Middle frontal gyrus (tissue), 1 donor: ENCODE measurements around the gene NUP62.
"Not testable (repeated sequence)": the region's sequence is repeated elsewhere in the genome, so short reads cannot be mapped to it uniquely, and the experiment has no call there.

Source experiments
- DNase-seq: peaks from one replicate; pipeline ENCODE4 v3.0.0-alpha.2; 2015; ENCODE audit warnings: low spot score; ENCODE audit errors: extremely low spot score

The NUP62 gene

DNA sequence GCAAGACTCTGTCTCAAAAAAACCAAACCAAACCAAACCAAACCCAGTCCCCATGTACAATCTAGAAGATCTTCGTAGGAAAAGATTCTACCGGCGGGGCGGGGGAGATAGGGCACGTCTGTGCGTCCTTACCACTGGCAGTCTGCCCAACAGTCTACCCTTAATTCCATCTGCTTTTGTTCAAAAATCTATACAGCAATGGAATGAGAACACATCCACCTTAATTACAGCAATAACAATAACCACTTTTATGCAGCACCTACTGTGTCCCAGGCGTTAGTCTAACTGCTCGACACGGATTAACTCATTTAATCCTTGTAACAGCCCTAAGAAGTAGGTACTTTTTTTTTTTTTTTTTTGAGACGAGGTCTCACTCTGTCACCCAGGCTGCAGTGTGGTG, 2.8 kb downstream of the NUP62 start:
- no peak for DNase-seq

DNA sequence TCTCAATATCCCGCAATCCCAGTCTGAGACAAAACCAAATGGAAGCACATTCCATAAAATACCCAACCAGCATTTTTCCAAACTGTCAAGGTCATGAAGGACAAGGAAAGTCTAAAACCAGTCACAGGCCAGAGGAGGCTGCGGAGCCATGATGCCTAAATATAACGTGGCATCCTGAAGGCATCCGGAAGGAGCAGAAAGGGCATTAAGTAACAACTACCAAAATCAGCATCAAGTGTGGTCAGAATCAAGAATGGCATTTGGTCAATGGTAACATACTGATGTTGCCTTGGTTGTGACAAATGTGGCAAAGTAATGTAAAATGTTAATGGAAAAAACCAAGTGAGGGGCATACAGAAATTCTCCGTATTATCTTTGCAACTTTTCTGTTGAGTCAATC, 3.8 kb downstream of the NUP62 start:
- no peak for DNase-seq

DNA sequence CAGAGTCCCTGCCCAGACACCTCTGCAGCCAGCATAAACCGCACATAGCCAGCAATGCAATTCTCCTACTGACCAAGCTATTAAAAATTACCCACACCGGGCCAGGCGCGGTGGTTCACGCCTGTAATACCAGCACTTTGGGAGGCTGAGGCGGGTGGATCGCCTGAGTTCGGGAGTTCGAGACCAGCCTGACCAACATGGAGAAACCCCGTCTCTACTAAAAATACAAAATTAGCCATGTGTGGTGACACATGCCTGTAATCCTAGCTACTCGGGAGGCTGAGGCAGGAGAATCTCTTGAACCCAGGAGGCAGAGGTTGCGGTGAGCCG, 4.5 kb downstream of the NUP62 start:
- DNase-seq: not testable (repeated sequence)

- no peak for DNase-seq
These were observed 5.1 kb downstream of the NUP62 start for GRCh38 chr19:49924004-49924880.

GRCh38 chr19:49923055-49924003, 6.0 kb downstream of the NUP62 start:
- no peak for DNase-seq

- no peak for DNase-seq
These were observed 7.2 kb downstream of the NUP62 start for GRCh38 chr19:49921871-49922795.

DNA sequence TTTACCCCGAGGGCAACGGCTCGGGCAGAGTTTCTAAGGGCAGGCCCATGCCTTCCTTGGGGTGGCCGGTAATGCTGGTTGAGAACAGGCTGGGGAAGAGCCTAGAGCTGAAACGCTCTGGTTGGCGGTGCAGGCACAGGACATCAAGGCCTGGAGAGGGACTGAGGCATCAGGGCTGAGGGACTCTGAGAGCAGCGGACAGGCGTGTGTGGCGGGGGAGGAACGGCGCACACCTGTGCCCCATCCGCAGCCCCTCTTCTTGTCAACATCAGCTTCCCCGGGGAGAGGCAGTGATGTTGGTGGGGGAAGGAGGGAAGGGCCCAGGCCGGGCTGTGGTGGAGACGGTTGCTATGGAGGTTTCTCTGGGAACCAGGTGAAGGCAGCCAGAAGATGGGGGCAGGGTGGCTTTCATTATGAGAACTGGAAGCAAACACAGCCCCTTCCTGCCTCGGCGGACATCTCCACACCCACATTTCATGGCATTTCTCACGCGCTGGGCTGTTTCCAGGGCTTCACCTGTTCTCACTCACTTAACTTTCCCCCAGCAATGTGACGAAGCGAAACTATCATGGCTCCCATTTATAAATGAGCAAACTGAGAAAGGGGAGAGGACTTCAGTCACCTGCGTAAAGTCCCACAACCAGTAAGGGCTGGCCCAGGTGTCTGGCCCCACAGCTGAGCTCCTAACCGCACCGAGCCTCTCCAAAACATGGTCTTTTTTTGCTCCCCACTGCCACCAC, 8.5 kb downstream of the NUP62 start:
- DNase-seq: no peak

DNA sequence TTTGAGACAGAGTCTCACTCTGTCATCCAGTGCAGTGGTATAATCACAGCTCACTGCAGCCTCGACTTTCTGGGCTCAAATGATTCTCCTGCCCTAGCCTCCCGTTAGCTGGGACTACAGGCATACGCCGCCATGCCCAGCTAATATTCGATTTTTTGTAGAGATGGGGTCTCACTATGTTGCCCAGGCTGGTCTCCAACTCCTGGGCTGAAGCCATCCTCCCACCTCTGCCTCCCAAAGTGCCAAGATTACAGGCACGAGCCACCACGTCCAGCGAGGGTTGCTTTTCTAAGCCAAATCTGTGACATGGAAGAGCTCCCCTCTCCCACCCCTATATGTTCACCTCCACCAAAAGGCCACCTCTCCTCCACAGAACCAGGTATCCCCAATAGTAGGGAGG, 11.2 kb downstream of the NUP62 start:
- no peak for DNase-seq

- DNase-seq: no peak
These were observed 12.2 kb downstream of the NUP62 start for GRCh38 chr19:49916839-49917733.

- no peak for DNase-seq
These were observed 14.0 kb downstream of the NUP62 start for GRCh38 chr19:49915271-49915670.

DNA sequence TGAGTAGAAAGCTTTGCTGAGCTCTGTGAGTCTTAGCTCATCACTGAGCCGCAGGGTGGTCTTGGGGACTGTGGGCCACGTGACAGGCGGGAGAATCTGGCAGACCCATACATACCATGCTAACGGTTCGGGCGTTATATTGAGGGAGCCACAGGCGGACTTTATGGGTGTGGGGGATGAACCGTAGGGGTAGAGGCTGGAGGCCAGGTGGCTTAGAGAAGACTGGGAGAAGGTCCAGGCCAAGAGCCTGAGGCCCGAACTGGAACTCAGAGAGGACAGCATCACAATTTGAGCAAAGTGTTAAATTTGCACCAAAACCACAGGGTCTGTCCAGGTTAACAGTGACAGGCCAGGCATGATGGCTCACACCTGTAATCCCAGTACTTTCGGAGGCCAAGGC, 15.6 kb downstream of the NUP62 start:
- DNase-seq: no peak

- DNase-seq: no peak
These were observed 16.2 kb downstream of the NUP62 start for GRCh38 chr19:49912965-49913685.

- no peak for DNase-seq
These were observed 17.7 kb downstream of the NUP62 start for GRCh38 chr19:49911381-49912145.

GRCh38 chr19:49910179-49910578, 19.1 kb downstream of the NUP62 start:
- no peak for DNase-seq

DNA sequence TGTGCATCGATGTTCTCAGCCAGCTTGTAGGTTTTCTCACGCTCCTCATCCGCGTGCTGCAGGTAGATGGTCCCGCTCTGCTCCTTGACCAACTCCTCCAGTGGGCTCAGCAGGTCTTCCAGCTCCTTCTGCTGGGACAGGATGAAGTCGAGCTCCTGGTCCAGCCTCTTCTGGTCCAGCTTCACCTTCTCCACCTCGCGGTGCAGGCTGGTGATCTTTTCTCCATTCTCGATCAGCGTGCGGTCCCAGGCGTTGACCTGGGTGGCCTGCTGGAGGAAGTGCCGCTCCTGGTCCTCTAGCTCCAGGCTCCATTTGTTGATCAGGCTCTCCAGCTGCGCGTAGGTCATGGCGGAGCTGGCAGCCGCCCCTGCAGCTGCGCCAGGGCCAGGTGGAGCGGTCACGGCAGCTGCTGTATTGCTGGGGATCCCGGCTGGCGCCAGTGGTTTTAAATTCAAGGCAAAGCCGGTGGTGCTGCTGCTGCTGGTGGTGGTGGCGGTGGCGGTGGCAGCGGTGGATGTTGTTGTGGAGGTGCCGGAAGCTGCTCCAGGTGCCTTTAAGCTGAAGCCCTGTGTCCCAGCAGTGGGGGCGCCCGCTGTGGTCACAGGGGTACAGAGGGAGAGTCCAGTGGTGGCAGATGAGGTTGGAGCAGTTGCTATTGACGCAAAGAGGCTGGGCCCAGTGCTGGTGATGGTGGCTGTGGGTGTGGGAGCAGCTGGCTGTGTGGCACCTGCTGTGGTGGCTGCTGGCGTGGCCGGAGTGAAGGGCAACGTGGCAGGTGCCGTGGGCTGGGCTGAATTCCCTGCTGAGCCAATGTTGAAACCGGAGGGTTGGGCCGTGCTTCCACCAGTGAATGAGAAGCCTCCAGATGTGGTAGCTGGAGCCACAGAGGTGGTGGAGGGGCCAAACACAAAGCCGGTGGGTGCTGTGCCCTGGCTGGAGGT, 20.6 kb downstream of the NUP62 start:
- no peak for DNase-seq

- no peak for DNase-seq
These were observed 21.4 kb downstream of the NUP62 start for GRCh38 chr19:49907745-49908446.
